GM18502 (cell line): Measurements from ENCODE around the gene HSP90AA1.
A peak's percentile ranks its signal among the peaks of the same experiment; 100 is the strongest.
"Not testable (repeated sequence)": the region's sequence is repeated elsewhere in the genome, so short reads cannot be mapped to it uniquely, and the experiment has no call there.

Experiments used
- ATAC-seq: cut with Tn5 transposase; IDR thresholded peaks from one replicate; pipeline ENCODE4 v1.9.1; 2021; ENCODE audit warnings: mild to moderate bottlenecking; ENCODE audit not compliant: unreplicated experiment, poor library complexity

Gene HSP90AA1

DNA sequence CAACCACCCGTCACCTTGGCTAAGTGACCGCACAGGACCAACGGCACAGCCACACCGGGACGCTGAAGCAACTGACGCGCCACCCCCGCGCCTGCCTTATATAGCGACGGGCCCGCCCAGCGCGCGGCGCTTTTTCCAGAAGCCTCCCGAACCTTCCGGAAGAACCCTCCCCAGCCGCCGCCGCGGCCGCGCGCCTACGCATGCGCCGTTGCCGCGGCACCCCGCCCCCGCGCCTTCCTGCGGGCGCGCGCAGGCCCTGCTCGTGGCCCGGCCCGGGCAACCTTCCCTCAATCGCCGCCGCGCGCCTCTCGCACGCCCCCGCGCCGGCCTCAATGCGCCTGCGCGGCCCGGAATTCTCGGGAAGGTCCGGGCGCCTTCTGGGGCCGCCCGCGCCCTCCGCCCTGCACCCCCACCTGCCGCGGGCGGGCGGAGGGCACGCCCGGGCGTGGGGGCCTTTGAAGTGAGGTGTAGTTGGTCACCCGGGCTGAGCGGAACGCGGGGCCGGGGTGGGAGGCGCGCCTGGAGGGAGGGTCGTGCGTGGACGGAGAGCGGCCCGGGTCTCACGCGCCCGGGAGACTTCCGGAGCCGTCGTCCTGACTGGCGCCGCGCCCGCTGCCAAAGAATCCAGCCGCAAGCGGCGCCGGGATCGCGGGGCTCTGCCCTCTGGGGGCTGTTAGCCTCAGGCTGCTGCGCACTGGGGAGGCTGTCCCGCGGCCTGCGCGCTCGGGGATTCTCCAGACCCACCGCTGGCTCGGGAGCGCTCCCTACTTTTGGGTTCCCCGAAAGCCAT lies at the start of gene HSP90AA1:
TSS of gene HSP90AA1 (minus strand) at position 73 of the 790 bp plus-strand sequence. CDS start 666 bp downstream, outside the sequence.
- peak; percentile 71 for ATAC-seq

DNA sequence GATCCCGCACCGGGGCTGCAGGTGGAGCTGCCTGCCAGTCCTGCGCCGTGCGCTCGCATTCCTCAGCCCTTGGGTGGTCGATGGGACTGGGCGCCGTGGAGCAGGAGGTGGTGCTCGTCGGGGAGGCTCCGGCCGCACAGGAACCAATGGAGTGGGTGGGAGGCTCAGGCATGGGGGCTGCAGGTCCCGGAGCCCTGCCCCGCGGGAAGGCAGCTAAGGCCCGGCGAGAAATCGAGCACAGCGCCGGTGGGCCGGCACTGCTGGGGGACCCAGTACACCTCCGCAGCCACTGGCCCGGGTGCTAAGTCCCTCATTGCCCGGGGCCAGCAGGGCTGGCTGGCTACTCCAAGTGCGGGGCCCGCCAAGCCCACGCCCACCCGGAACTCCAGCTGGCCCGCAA lies 48.6 kb upstream of the HSP90AA1 start:
- ATAC-seq, result not testable (repeated sequence)

DNA sequence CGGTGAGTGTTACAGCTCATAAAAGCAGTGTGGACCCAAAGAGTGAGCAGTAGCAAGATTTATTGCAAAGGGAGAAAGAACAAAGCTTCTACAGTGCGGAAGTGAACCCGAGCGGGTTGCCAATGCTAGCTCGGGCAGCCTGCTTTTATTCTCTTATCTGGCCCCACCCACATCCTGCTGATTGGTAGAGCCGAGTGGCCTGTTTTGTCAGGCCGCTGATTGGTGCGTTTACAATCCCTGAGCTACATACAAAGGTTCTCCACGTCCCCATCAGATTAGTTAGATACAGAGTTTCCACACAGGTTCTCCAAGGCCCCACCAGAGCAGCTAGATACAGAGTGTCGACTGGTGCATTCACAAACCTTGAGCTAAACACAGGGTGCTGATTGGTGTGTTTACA lies 47.9 kb upstream of the HSP90AA1 start:
- ATAC-seq, result not testable (repeated sequence)

DNA sequence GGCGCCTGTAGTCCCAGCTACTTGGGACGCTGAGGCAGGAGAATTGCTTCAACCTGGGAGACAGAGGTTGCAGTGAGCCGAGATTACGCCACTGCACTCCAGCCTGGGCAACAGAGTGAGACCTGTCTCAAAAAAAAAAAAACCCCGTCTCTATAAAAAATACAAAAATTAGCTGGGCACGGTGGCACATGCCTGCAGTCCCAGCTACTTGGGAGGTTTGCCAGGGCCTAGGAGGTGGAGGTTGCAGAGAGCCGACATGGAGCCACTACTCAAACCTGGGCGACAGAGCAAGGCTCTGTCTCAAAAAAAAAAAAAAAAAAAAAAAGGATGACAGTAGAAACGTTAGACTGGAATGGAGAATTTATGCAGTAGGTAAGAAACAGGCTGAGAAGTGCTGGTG lies 47.2 kb upstream of the HSP90AA1 start:
- ATAC-seq, result not testable (repeated sequence)

DNA sequence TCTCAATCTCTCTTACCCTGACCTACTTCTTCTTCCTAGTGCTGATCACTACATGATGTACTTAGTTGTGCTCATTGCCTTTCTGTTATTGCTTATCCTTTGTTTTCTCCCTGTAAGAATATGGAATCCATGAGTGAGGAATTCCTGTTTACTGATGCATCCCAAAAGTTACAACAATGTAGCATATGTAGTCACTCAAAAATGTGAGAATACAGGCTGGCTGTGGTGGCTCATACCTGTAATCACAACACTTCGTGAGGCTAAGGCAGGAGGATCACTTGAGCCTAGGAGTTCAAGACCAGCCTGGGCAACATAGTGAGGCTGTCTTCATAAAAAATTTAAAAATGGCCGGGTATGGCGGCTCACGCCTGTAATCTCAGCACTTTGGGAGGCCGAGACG lies 44.9 kb upstream of the HSP90AA1 start:
- ATAC-seq, result no peak

DNA sequence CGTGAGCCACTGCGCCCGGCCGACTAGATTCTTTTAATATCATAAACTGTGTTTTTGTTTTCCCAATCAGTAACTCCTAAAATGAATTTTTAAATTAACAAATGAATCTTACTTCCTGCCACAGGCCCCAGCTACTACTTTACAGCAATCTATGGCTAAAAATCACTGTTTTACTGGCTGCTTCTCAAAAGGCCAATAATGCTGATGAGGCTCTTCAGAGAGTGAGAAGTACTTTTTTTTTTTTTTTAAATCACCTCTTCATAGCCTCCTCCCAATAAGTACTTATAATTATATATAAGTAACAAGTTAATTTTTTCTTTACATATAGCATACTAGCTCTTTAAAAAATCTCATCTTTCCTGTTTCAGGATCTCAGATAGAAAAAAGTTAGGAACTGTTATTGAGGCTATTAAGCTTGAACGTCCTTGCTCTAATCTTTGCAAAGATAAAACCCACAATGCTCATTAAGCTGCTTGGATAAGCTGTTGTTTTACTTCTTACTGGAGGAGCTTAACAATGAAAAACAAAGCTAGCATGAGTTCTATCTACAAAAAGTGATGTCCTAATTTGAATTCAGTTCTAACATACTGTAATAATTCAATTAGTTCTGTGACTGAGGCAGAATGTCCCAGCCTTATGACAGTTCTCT lies 40.1 kb upstream of the HSP90AA1 start:
- ATAC-seq, result no peak

DNA sequence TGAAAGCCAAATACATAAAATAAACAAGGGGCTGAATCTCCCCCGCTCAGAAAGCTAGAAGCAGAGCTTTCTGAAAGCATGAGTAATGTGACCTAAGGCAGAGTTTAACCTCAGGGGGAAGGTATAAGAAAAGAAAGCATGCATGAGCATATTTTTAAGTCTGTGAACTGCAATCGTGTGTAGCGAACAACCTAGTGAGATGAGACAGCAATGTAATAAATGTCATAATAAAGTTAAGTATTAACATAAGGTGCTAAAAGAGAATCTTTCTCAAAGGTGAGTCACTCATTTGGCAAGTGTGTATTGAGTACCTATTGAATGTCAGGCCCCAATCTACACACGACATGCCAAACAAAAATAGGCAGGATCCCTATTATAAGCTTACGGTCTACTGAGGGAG lies 38.7 kb upstream of the HSP90AA1 start:
- ATAC-seq, result no peak

DNA sequence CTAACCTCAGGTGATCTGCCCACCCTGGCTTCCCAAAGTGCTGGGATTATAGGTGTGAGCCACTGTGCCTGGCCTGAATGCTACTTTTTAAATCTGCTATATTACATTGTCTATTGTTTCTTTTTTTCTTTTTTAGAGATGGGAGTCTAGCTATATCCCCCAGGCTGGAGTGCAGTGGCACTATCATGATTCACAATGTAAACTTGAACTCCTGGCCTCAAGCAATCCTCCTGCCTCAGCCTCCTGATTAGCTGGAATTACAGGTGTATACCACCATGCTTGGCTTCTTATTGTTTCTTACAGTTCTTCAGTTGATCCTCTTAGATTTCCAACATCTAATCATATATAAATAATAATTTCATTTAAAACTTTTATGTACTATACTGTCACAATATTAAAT lies 37.6 kb upstream of the HSP90AA1 start:
- ATAC-seq, result no peak

DNA sequence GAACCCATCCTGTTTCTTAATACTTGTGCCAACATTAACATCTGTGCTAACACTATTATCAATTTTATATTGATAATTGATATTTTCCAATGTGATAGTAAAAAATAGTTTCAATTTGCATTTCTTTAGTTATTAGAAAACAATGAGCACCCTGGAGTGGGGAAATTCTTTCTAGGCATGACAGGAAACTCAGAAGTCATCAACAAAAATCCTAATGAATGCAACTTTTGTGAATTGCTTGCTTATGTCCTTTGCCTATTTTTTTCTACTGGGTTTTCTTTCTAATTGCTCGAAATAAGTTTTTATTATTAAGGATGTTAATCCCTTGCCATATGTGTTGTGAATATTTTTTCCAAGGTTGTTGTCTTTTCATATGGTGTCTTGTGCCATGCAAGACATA lies 34.7 kb upstream of the HSP90AA1 start:
- ATAC-seq, result no peak

DNA sequence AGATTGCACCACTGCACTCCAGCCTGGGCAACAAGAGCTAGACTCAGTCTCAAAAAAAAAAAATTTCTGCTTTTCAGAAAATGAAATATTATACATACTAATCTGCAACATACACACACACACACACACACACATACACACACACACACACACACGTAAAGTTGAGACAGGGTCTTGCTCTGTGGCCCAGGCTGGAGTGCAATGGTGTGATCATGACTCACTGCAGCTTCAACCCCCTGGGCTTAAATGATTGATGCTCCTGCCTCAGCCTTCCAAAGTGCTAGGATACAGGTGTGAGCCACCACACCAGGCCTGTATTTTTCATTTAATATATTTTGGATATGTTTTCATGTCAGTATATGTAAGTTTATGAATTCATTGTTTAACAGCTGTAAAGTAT lies 34.0 kb upstream of the HSP90AA1 start:
- ATAC-seq, result no peak

DNA sequence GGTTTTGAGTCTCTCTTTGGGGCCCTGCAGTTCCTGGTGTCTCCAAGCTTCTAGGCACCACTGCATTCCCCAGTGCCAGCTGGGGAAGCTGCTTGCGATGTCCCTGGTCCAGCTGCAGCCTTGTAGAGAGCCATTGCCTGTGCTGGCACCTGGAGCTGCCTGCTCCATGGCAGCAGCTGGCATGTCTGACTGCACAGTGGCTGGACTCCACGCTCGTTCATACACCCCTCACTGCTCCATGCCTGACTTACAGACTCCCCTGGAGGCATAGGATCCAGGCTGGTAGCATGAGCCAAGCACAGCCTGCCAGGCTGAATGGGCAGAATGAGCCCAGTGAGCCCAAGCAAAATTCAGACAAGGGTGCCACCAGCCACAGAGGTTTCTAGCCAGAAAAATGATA lies 31.0 kb upstream of the HSP90AA1 start:
- no peak for ATAC-seq

DNA sequence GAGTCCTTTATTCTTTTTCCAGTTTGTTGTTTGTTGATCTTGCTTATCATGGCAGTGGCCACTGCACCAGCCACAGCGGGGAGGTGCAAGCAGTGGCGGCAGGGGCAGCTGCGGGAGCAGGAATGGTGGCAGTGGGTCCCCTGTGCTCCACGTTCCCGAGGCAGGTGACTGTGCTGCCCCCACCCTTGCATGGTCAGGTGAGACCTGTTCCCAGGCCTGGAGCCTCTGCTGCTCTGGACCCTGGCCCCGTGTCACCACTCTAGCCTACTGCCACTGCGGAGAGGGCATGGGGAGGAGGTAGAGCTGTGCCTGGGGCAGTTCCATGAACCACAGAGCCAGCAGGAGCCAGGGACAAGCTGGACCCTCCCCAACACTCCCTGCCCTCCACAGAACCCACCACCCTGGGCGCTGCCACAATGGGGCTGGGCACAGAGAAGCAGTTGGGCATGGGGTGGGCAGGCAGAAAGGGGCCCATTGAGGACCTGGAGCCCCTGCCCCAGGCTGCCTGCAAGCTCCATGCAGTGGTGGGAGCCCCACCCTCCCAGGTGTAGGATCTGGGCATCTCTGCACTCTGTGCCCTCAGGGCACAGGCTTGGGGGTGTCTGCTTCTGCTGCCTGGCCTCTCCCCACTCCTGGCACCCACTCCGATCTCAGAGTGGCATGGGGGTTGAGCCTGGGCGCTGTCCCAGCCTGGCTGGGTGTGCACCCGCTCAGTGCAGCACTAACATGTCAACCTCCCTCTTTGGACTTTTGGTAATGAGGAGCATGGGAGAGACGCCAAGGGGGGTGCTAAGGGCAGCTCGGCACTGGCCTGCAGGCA lies 29.7 kb upstream of the HSP90AA1 start:
- ATAC-seq, result no peak

DNA sequence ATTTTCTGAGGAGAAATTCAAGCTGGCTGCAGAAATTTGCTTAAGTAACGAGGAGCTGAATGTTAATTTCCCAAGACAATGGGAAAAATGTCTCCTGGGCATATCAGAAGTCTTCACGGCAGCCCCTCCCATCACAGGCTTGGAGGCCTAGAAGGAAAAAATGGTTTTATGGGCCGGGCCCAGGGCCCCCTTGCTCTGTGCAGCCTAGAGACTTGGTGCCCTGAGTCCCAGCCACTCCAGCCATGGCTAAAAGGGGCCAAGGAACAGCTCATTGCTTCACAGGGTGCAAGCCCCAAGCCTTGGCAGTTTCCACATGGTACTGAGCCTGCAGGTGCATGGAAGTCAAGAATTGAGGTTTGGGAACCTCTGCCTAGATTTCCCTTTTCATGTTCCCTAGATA lies 24.3 kb upstream of the HSP90AA1 start:
- no peak for ATAC-seq

DNA sequence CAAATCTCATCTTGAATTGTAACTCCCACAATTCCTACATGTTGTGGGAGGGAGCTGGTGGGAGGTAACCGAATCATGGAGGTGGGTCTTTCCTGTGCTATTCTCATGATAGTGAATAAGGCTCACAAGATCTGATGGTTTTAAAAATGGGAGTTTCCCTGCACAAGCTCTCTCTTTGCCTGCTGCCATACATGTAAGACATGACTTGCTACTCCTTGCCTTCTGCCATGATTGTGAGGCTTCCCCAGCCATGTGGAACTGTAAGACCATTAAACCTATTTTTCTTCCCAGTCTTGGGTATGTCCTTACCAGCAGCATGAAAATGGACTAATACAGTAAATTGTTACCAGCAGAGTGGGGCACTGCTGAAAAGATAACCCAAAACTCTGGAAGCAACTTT lies 22.5 kb upstream of the HSP90AA1 start:
- ATAC-seq, result not testable (repeated sequence)

DNA sequence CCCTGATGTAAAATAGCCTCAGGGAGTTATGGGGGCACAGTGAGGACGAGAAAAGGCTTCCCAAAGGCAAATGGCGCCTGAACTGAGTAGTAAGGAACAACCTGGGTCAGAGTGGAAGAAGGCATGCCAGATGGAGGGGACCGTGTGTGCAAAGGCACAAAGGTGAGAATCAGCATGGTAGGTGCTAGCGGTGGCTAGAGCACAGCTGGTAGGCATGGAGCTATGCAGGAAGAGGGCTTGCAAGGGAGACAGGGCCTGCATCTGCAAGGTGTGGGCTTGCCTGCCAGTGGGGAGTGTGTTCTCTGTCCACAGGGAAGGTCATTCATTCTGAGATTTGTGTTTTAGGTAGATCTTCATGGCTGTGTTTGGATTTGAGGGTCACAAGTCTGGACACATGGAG lies 18.5 kb upstream of the HSP90AA1 start:
- ATAC-seq, result no peak

DNA sequence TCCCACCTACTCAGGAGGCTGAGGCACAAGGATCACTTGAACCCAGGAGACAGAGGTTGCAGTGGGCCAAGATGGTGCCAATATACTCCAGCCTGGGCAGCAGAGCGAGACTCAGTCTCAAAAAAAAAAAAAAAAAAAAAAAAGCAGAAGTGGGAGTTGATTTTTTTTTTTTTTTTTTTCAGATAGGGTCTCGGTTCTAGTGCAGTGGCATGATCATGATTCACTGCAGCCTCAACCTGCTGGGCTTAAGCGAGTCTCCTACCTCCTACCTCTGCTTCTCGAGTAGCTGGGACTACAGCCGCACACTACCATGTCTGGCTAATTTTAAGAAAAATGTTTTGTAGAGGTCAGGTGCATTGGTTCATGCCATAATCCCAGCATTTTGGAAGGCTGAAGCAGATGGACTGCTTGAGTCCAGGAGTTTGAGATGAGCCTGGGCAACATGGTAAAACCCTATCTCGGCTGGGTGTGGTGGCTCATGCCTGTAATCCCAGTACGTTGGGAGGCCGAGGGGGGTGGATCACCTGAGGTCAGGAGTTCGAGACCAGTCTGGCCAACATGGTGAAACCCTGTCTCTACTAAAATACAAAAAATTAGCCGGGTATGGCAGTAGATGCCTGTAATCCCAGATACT lies 16.3 kb upstream of the HSP90AA1 start:
- no peak for ATAC-seq

DNA sequence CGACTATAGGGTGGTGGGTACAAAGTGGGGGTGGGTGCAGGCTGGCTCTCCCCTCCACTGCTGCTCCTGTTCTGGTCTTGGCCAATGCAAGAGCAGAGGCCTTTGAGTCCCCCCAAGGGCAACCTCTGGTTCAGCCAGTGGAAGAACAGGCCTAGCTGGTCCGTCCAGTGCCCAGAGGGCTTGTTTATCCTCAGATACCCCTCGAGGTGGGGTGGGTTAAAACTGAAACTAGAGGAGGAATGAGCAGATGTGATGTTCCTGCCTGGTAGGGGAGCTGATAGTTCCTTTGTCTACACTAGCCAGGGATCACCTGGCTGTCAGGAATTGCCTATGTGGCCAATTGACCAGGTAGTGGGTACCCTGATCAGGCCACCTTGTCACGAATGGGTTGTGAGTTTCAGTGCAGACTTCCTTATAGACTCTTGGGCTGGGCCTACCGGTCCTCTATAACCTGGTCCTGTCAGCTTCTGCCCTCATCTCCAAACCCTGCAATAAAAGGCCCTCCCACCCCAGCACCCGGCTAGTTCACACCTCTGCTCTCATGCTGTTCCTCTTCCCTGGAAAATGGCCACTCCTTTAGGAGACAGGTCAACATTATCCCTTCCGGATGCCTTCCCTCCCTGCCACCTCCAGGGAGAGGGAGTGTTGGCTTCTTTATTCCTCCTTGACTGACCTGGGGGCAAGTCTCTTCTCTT lies 10.7 kb upstream of the HSP90AA1 start:
- ATAC-seq, result no peak

DNA sequence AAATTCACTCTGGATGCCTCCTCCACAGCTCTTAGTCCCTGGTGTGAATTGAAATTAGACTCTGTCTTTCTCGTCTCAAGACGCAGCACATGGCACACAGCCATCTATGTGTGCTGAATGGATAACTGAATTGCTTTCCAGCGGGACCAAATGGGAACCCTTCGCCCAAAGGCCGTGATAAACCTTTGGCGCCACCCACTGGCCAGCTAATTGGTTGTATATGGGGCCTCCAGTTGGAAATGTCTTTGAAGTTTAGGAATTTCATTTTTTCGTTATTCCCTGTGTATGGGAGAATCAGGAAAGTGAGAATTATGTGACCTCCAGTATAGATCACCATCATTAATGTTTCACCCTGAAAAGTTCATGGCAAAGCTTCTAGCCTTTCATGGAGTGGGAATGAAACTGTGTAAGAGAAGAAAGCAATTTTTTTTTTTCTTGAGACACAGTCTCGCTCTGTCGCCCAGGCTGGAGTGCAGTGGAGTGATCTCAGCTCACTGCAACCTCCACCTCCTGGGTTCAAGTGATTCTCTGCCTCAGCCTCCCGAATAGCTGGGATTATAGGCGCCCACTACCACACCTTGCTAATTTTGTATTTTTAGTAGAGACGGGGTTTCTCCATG lies 9.8 kb upstream of the HSP90AA1 start:
- ATAC-seq, result peak; percentile 45

DNA sequence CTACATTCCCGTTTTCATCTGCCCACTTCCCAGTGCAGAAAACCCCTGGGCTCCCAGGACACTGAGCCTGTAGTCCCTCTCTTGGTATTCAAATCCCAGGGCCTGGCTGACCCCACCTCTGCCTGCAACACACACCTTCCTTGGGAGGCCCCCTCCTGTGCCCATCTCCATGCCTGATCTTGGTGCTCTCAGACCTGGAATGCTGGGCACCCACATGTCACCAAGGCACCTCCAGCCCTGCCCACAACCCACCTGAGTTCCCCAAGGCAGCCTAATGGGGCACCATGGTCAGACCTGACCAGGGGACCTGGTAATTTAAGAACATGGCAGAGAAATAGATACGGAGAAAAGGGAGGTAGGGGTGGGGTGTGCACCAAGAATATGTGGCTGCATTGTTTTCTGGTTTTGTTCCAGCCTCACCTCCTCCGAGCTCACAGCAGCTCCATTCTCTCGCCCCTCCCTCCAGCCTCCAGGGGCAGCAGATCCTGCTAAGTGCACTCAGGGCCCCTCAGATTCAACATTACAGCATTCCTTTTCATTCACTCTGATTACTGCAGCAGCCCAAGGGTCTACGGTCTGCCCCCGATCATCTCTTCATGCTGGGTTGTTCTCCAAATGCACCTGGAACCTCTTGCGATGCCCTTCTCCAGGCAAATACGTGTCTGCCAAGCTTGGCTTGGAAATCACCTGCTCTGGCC lies 9.2 kb upstream of the HSP90AA1 start:
- no peak for ATAC-seq
